CD4-positive, alpha-beta T cell treated with Interleukin-2 at 100 ng/mL for 4 hours (primary cell): Measurements from ENCODE around the gene LPP.
"Not testable (repeated sequence)": the region's sequence is repeated elsewhere in the genome, so short reads cannot be mapped to it uniquely, and the experiment has no call there.

ENCODE experiments used
- DNase-seq: peaks from one replicate; pipeline ENCODE4 v3.0.0-alpha.2; 2020; ENCODE audit warnings: low spot score

LPP gene

GRCh38 chr3:188400494-188401243 is 246.7 kb downstream of the LPP start:
- peak; percentile 11 for DNase-seq

- no peak for DNase-seq
Observed at GRCh38 chr3:188401244-188401993, 247.5 kb downstream of the LPP start.

GRCh38 chr3:188402229-188402628 is 248.3 kb downstream of the LPP start:
- no peak for DNase-seq

GRCh38 chr3:188403404-188403803 is 249.4 kb downstream of the LPP start:
- DNase-seq: no peak

- no peak for DNase-seq
Observed at GRCh38 chr3:188404124-188404523, 250.2 kb downstream of the LPP start.

GRCh38 chr3:188404701-188405100 is 250.7 kb downstream of the LPP start:
- DNase-seq: no peak

- DNase-seq: no peak
Observed at GRCh38 chr3:188407158-188407880, 253.4 kb downstream of the LPP start.

- no peak for DNase-seq
Observed at GRCh38 chr3:188408831-188409230, 254.9 kb downstream of the LPP start.

- no peak for DNase-seq
Observed at GRCh38 chr3:188411750-188412149, 257.8 kb downstream of the LPP start.

- no peak for DNase-seq
Observed at GRCh38 chr3:188415196-188415595, 261.2 kb downstream of the LPP start.

GRCh38 chr3:188416041-188416440 is 262.1 kb downstream of the LPP start:
- no peak for DNase-seq

GRCh38 chr3:188417271-188417696 is 263.3 kb downstream of the LPP start:
- DNase-seq: no peak

- no peak for DNase-seq
Observed at GRCh38 chr3:188417766-188418165, 263.8 kb downstream of the LPP start.

GRCh38 chr3:188421151-188421821 is 267.3 kb downstream of the LPP start:
- DNase-seq: no peak

- peak; percentile 9 for DNase-seq
Observed at GRCh38 chr3:188421836-188422540, 268.0 kb downstream of the LPP start.

GRCh38 chr3:188427981-188428380 is 274.0 kb downstream of the LPP start:
- DNase-seq: not testable (repeated sequence)

GRCh38 chr3:188431040-188431439 is 277.1 kb downstream of the LPP start:
- no peak for DNase-seq

- DNase-seq: no peak
Observed at GRCh38 chr3:188431553-188431952, 277.6 kb downstream of the LPP start.

- peak; percentile 28 for DNase-seq
Observed at GRCh38 chr3:188432802-188433520, 279.0 kb downstream of the LPP start.

- no peak for DNase-seq
Observed at GRCh38 chr3:188433521-188434150, 279.7 kb downstream of the LPP start.
